HCT116 (cell line): ENCODE data around the gene PGGHG.

ENCODE experiments used
- CTCF ChIP-seq, 3 experiments: fragments of 200-600 bp in 1 of 3; sonication (generic) in 1 of 3; IDR thresholded peaks in 2 of 3; conservative IDR thresholded peaks in 1 of 3; 2 replicates each; pipeline ENCODE4 v1.5.1; 2012 to 2017; ENCODE audit warnings: low read depth in 2 of 3, low read length in 2 of 3, antibody characterized with exemption in 1 of 3, borderline replicate concordance in 1 of 3, control low read depth in 1 of 3, mild to moderate bottlenecking in 1 of 3, mixed read lengths in 1 of 3, mixed run types in 1 of 3, moderate library complexity in 1 of 3; ENCODE audit not compliant: insufficient read depth in 1 of 3
- EZH2 ChIP-seq: fragments of 200-600 bp; sonication (generic); IDR thresholded peaks from 2 replicates; pipeline ENCODE4 v1.6.1; 2017; ENCODE audit warnings: antibody characterized with exemption, mixed run types
- EZH2phosphoT487 ChIP-seq: fragments of 200-600 bp; IDR thresholded peaks from 2 replicates; pipeline ENCODE4 v1.6.1; 2018; ENCODE audit warnings: antibody characterized with exemption, borderline replicate concordance
- POLR2AphosphoS5 ChIP-seq: IDR thresholded peaks from 2 replicates; pipeline ENCODE4 v1.6.1; 2011; ENCODE audit warnings: mild to moderate bottlenecking, low read depth, low read length, moderate library complexity
- SP1 ChIP-seq: IDR thresholded peaks from 2 replicates; pipeline ENCODE4 v1.6.1; 2012; ENCODE audit warnings: low read depth
- SRF ChIP-seq: IDR thresholded peaks from 2 replicates; pipeline ENCODE4 v1.6.1; 2012; ENCODE audit warnings: low read depth
- ZNF274 ChIP-seq: fragments of 200-500 bp; sonication (Bioruptor generic); IDR thresholded peaks from 2 replicates; pipeline ENCODE4 v1.6.1; 2014; ENCODE audit warnings: mild to moderate bottlenecking, low read depth, low read length, inconsistent platforms

- no peak for TF ChIP-seq EZH2
- TF ChIP-seq POLR2AphosphoS5, result no peak
- no peak for TF ChIP-seq SRF
- no peak for TF ChIP-seq ZNF274
- TF ChIP-seq CTCF (IDR thresholded peaks at IDR 0.05 in 2 of 3, conservative IDR thresholded peaks at IDR 0.05 in 1 of 3; ENCODE audit: borderline replicate concordance in 1 of 3, insufficient read depth in 1 of 3, low read depth in 2 of 3, low read length in 2 of 3), result no peak
- no peak for TF ChIP-seq SP1
- no peak for TF ChIP-seq EZH2phosphoT487
Observed at GRCh38 chr11:261624-262023, 27.3 kb upstream of the PGGHG start.
